Karpas-422 (cell line): Measurements from ENCODE around the gene PDGFA. TPM values are rescaled to one million over a fixed set of nuclear protein-coding genes. Genes with fewer than 3 reads are reported as not detected.

Experiments used
- DNase-seq: peaks from one replicate; pipeline ENCODE4 v3.0.0-alpha.2; 2015
- H2AFZ ChIP-seq: fragments of 200-600 bp; sonication (generic); 2 replicates; pipeline ENCODE4 v1.6.1; 2014; ENCODE audit warnings: antibody characterized with exemption, low read length, mixed read lengths
- H3K27ac ChIP-seq: fragments of 200-600 bp; sonication (generic); 2 replicates; pipeline ENCODE4 v1.5.1; 2014; ENCODE audit warnings: mild to moderate bottlenecking, low read length, moderate library complexity
- H3K27me3 ChIP-seq: fragments of 200-600 bp; sonication (generic); 2 replicates; pipeline ENCODE4 v1.6.1; 2014; ENCODE audit warnings: low read length, mixed read lengths
- H3K36me3 ChIP-seq: fragments of 200-600 bp; sonication (generic); 2 replicates; pipeline ENCODE4 v1.6.1; 2014; ENCODE audit warnings: low read length, mixed read lengths; ENCODE audit not compliant: insufficient read depth
- H3K4me1 ChIP-seq: fragments of 200-600 bp; sonication (generic); 2 replicates; pipeline ENCODE4 v1.6.1; 2014; ENCODE audit warnings: mild to moderate bottlenecking, low read length, mixed read lengths
- H3K4me2 ChIP-seq: fragments of 200-600 bp; sonication (generic); 2 replicates; pipeline ENCODE4 v1.6.1; 2014; ENCODE audit warnings: low read length, low read depth, mild to moderate bottlenecking; ENCODE audit not compliant: poor library complexity, severe bottlenecking
- H3K4me3 ChIP-seq: fragments of 200-600 bp; sonication (generic); 2 replicates; pipeline ENCODE4 v1.5.1; 2014; ENCODE audit warnings: mild to moderate bottlenecking, antibody characterized with exemption, low read length, mixed read lengths
- H3K79me2 ChIP-seq: fragments of 200-600 bp; sonication (generic); 2 replicates; pipeline ENCODE4 v1.6.1; 2014; ENCODE audit warnings: mild to moderate bottlenecking, low read length, mixed read lengths
- H3K9ac ChIP-seq: fragments of 200-600 bp; sonication (generic); 2 replicates; pipeline ENCODE4 v1.6.0; 2014; ENCODE audit warnings: low read length
- H3K9me2 ChIP-seq: fragments of 200-600 bp; sonication (generic), shearing (Covaris generic); replicated peaks from 2 replicates; pipeline ENCODE4 v1.6.0; 2014; ENCODE audit warnings: mild to moderate bottlenecking, low read length, moderate library complexity; ENCODE audit not compliant: insufficient read depth
- H3K9me3 ChIP-seq: fragments of 300-700, 200-600 bp; sonication (generic); 2 replicates; pipeline ENCODE4 v1.6.1; 2014; ENCODE audit warnings: low read length, mixed read lengths
- H4K20me1 ChIP-seq: fragments of 200-600 bp; sonication (generic); 2 replicates; pipeline ENCODE4 v1.6.1; 2014; ENCODE audit warnings: mild to moderate bottlenecking, antibody characterized with exemption, low read length, low read depth; ENCODE audit not compliant: insufficient read depth
- total RNA-seq: library from RNA; depleted of rRNA; stranded (reverse); fragments of >200 nt; shearing (Covaris generic); gene quantifications from 2 replicates; pipeline ENCODE4 v1.2.3, GENCODE V29; 2014; ENCODE audit warnings: low replicate concordance

Gene PDGFA
- total RNA-seq, 1 experiment from 2014 or later = 0.56 TPM

- H3K79me2 ChIP-seq = no peaks in the 10 kb centered on the region
- H3K27ac ChIP-seq = no peak overlapping the region
- no peak overlapping the region for H3K4me3 ChIP-seq
- H3K36me3 ChIP-seq = no peaks in the 10 kb centered on the region
- H2AFZ ChIP-seq = no peak overlapping the region
- no peaks in the 10 kb centered on the region for H3K9me3 ChIP-seq
- H3K4me1 ChIP-seq = no peaks in the 10 kb centered on the region
- peaks cover 3% of the 10 kb centered on the region; the same call in 1 of the 2 replicates for H4K20me1 ChIP-seq
- no peak overlapping the region for H3K9ac ChIP-seq
- no peak overlapping the region for H3K4me2 ChIP-seq
- no peak for DNase-seq
- H3K9me2 ChIP-seq = no peaks in the 10 kb centered on the region
- H3K27me3 ChIP-seq = no peaks in the 10 kb centered on the region
Observed at GRCh38 chr7:512541-513311, 6.9 kb downstream of the PDGFA start.

- H3K4me3 ChIP-seq = no peak overlapping the region
- H3K79me2 ChIP-seq = no peaks in the 10 kb centered on the region
- no peak overlapping the region for H2AFZ ChIP-seq
- no peak for DNase-seq
- H3K4me2 ChIP-seq = no peak overlapping the region
- H3K27ac ChIP-seq = no peak overlapping the region
- peaks cover 3% of the 10 kb centered on the region; the same call in 1 of the 2 replicates for H4K20me1 ChIP-seq
- no peak overlapping the region for H3K9ac ChIP-seq
- H3K36me3 ChIP-seq = no peaks in the 10 kb centered on the region
- no peaks in the 10 kb centered on the region for H3K4me1 ChIP-seq
- H3K27me3 ChIP-seq = no peaks in the 10 kb centered on the region
- H3K9me3 ChIP-seq = no peaks in the 10 kb centered on the region
- H3K9me2 ChIP-seq = no peaks in the 10 kb centered on the region
Observed at GRCh38 chr7:512146-512510, 7.5 kb downstream of the PDGFA start.

GRCh38 chr7:511476-512145, 8.0 kb downstream of the PDGFA start:
- Histone ChIP-seq H3K4me2 (no peak overlapping the region), H3K4me1 (no peaks in the 10 kb centered on the region), H2AFZ (no peak overlapping the region), H3K9me3 (no peaks in the 10 kb centered on the region), H3K27ac (no peak overlapping the region), H3K79me2 (no peaks in the 10 kb centered on the region), H3K4me3 (no peak overlapping the region), H3K9ac (no peak overlapping the region), H3K36me3 (no peaks in the 10 kb centered on the region), H4K20me1 (peaks cover 3% of the 10 kb centered on the region; the same call in 1 of the 2 replicates), H3K27me3 (no peaks in the 10 kb centered on the region), H3K9me2 (no peaks in the 10 kb centered on the region)
- DNase-seq = no peak

DNA sequence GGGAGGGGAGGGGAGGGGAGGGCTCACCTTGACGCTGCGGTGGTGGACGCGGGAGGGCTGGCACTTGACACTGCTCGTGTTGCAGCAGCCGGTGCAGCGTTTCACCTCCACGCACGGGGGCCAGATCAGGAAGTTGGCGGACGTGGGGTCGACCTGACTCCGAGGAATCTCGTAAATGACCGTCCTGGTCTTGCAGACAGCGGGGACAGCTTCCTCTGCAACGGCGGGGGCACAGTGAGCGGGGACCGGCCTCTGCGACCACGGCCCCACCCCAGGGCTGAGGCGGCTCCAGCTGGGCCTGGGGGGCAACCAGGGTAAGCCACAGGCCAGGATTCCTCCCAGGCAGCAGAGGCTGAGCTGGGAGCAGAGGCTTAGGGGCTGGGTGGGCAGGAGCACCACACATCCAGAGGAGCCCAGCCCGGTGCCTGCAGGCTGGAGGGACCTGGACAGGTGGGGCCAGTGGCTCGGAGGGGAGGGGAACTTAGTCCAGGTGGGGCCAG, 8.8 kb downstream of the PDGFA start:
- Histone ChIP-seq H3K9me2 (no peaks in the 10 kb centered on the region), H3K4me1 (no peaks in the 10 kb centered on the region), H3K36me3 (no peaks in the 10 kb centered on the region), H2AFZ (no peak overlapping the region), H3K4me3 (no peak overlapping the region), H3K9me3 (no peaks in the 10 kb centered on the region), H3K27ac (no peak overlapping the region), H3K4me2 (no peak overlapping the region), H3K79me2 (no peaks in the 10 kb centered on the region), H3K9ac (no peak overlapping the region), H4K20me1 (peaks cover 3% of the 10 kb centered on the region; the same call in 1 of the 2 replicates), H3K27me3 (no peaks in the 10 kb centered on the region)
- no peak for DNase-seq

GRCh38 chr7:510131-510481, 9.5 kb downstream of the PDGFA start:
- Histone ChIP-seq H3K4me1 (no peaks in the 10 kb centered on the region), H3K36me3 (no peaks in the 10 kb centered on the region), H3K79me2 (no peaks in the 10 kb centered on the region), H3K9me3 (no peaks in the 10 kb centered on the region), H4K20me1 (no peaks in the 10 kb centered on the region; the same call in 1 of the 2 replicates), H3K9ac (no peak overlapping the region), H3K4me2 (no peak overlapping the region), H3K27ac (no peak overlapping the region), H3K9me2 (no peaks in the 10 kb centered on the region), H2AFZ (no peak overlapping the region), H3K27me3 (no peaks in the 10 kb centered on the region), H3K4me3 (no peak overlapping the region)
- no peak for DNase-seq

- Histone ChIP-seq H3K4me2 (no peak overlapping the region), H2AFZ (no peak overlapping the region), H4K20me1 (no peaks in the 10 kb centered on the region), H3K9ac (no peak overlapping the region), H3K4me3 (no peak overlapping the region), H3K4me1 (no peaks in the 10 kb centered on the region), H3K36me3 (no peaks in the 10 kb centered on the region), H3K27me3 (no peaks in the 10 kb centered on the region), H3K79me2 (no peaks in the 10 kb centered on the region), H3K9me2 (no peaks in the 10 kb centered on the region), H3K27ac (no peak overlapping the region), H3K9me3 (no peaks in the 10 kb centered on the region)
- no peak for DNase-seq
Observed at GRCh38 chr7:509426-510130, 10.1 kb downstream of the PDGFA start.

GRCh38 chr7:508461-509170, 11.0 kb downstream of the PDGFA start:
- no peaks in the 10 kb centered on the region for H3K27me3 ChIP-seq
- H3K4me3 ChIP-seq = no peak overlapping the region
- no peak overlapping the region for H3K4me2 ChIP-seq
- H3K9ac ChIP-seq = no peak overlapping the region
- no peak for DNase-seq
- H3K4me1 ChIP-seq = no peaks in the 10 kb centered on the region
- H2AFZ ChIP-seq = no peak overlapping the region
- no peaks in the 10 kb centered on the region for H3K36me3 ChIP-seq
- H3K27ac ChIP-seq = no peak overlapping the region
- H3K79me2 ChIP-seq = no peaks in the 10 kb centered on the region
- no peaks in the 10 kb centered on the region for H3K9me3 ChIP-seq
- H4K20me1 ChIP-seq = no peaks in the 10 kb centered on the region
- no peaks in the 10 kb centered on the region for H3K9me2 ChIP-seq
